ENCODE data around the gene TRIP12.

GRCh38 chr2:229969921-229970320 lies 48.1 kb upstream of the TRIP12 start:
- TF ChIP-seq POLR2A (IDR thresholded peaks at IDR 0.05; ENCODE audit: low read length): no peak
- no peak for TF ChIP-seq POLR2AphosphoS2 (conservative IDR thresholded peaks at IDR 0.05; ENCODE audit: low read length)
- no peak for TF ChIP-seq EP300 (IDR thresholded peaks at IDR 0.05)
